ENCODE data around the gene TMPRSS6. TPM values are rescaled to one million over a fixed set of nuclear protein-coding genes. Genes with fewer than 3 reads are reported as not detected.

Gene TMPRSS6
- total and polyA plus RNA-seq, 2 of the 8 experiments (the other 6 are each of a cell fraction or from before 2014, with no cell fraction given), result 0.02 TPM; not detected in 1

DNA sequence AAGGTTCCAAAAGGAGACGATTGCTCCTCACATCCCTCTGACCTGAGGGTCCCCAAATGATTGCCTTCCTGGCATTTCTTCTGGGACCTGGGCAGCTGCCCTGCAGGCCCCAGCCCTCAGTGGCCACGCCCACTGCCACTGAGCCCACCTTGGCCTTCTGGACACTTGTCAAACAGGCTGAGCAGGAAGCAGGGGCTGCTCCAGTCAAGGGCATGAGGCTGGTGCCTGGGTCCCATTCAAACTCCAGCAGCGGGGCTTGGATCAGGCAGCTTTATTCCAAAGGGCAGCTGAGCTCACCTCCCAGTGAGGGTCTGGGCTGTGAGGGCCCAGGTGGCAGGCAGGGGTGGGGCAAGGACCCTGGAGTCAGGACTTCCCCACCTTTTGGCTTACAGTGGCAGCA, 44.3 kb downstream of the TMPRSS6 start:
- Histone ChIP-seq H2BK20ac (ENCODE audit: low read length) (no peak overlapping the region), H4K91ac (replicated peaks; ENCODE audit: insufficient read length, low read length) (no peak overlapping the region), H3K4ac (replicated peaks; ENCODE audit: insufficient read length, low read depth, low read length) (no peak overlapping the region), H2AFZ (ENCODE audit: low read length) (no peak overlapping the region), H3K18ac (ENCODE audit: extremely low read depth, low read length) (no peak overlapping the region), H3K36me3 (ENCODE audit: control insufficient read depth in 2 of 4, insufficient read depth in 4 of 4, low read length in 3 of 4) (peaks cover 0 to 2% (median 0%) of the 10 kb centered on the region in 4 experiments; a peak in 2 of 8 replicates), H3K4me1 (replicated peaks in 1 of 4; ENCODE audit: control insufficient read depth in 3 of 4, insufficient read depth in 4 of 4, low read length in 3 of 4) (peaks cover 3 to 27% (median 16%) of the 10 kb centered on the region in 4 experiments), H3K4me3 (ENCODE audit: extremely low read depth in 1 of 4, insufficient read depth in 2 of 4, low read depth in 3 of 4, low read length in 4 of 4) (no peak overlapping the region), H4K5ac (ENCODE audit: insufficient read length, low read depth, low read length) (no peak overlapping the region), H4K20me1 (replicated peaks in 1 of 2; ENCODE audit: control insufficient read depth in 1 of 2, insufficient read depth in 2 of 2, low read length in 2 of 2) (peaks cover 0 to 6% of the 10 kb centered on the region in 2 experiments), H3K27ac (ENCODE audit: low read depth, low read length) (no peak overlapping the region), H2BK15ac (ENCODE audit: low read length) (no peak overlapping the region), H3K23me2 (ENCODE audit: low read depth, low read length) (peaks cover 3% of the 10 kb centered on the region; the same call in 1 of the 2 replicates), H3K9ac (replicated peaks in 1 of 4; ENCODE audit: extremely low read depth in 1 of 4, low read depth in 3 of 4, low read length in 3 of 4) (no peak overlapping the region), H2BK12ac (ENCODE audit: low read depth, low read length) (no peak overlapping the region), H3K14ac (ENCODE audit: insufficient read length) (no peak overlapping the region), H3K4me2 (ENCODE audit: insufficient read depth in 1 of 2, low read depth in 2 of 2, low read length in 2 of 2) (no peak overlapping the region), H3K79me1 (ENCODE audit: low read depth, low read length) (no peaks in the 10 kb centered on the region), H3K23ac (ENCODE audit: insufficient read length) (no peak overlapping the region), H2BK5ac (ENCODE audit: low read depth, low read length) (no peak overlapping the region), H3K27me3 (replicated peaks in 1 of 4; ENCODE audit: control insufficient read depth in 3 of 4, extremely low read depth in 1 of 4, insufficient read depth in 3 of 4, low read length in 3 of 4) (peaks cover 8 to 45% (median 39%) of the 10 kb centered on the region in 4 experiments), H3K79me2 (ENCODE audit: control insufficient read depth in 1 of 2, insufficient read depth in 2 of 2, low read length in 2 of 2) (no peaks in the 10 kb centered on the region), H3K56ac (replicated peaks; ENCODE audit: insufficient read length, low read depth, low read length) (no peak overlapping the region), H2AK5ac (ENCODE audit: low read depth, low read length) (no peak overlapping the region), H4K8ac (ENCODE audit: extremely low read depth, insufficient read depth, low read length) (no peak overlapping the region), H3K9me3 (ENCODE audit: insufficient read depth in 2 of 2, low read depth in 1 of 2, low read length in 1 of 2) (no peaks in the 10 kb centered on the region), H2BK120ac (replicated peaks; ENCODE audit: low read depth, low read length) (no peak overlapping the region)
- no peak for FAIRE-seq
- WGBS, 2 experiments (ENCODE audit: extremely low coverage in 1 of 2, insufficient coverage in 1 of 2, insufficient read length in 1 of 2, insufficient replicate concordance in 2 of 2, low coverage in 1 of 2, low lambda C conversion rate in 2 of 2, missing lambda C conversion rate in 1 of 2), result 81% methylated on average over 2 of the region's 3 CpGs; no CpG with 5 or more reads in 1 of the 2 experiments
- ChIA-PET POLR2A (ENCODE audit: partially characterized antibody) (interaction anchor here (1.4 to 1.6 kb wide), 2 partner anchors 19 to 36 kb away, joined by 3 read pairs; no protein-coding TSS in a partner anchor), CTCF (ENCODE audit: partially characterized antibody) (interaction anchor here (0.9 to 1.1 kb wide), 5 partner anchors 19 to 136 kb away, joined by 3 to 6 read pairs (median 3); no protein-coding TSS in a partner anchor)
- no peak for DNase-seq (ENCODE audit: low read depth in 1 of 2, low spot score in 2 of 2)
- TF ChIP-seq SIN3A (conservative IDR thresholded peaks at IDR 0.05 in 1 of 2, IDR thresholded peaks at IDR 0.05 in 1 of 2; ENCODE audit: low read depth in 1 of 2, low read length in 2 of 2) (no peak), TAF7 (optimal IDR thresholded peaks at IDR 0.05; ENCODE audit: borderline replicate concordance, low read depth, low read length) (no peak), RAD21 (IDR thresholded peaks at IDR 0.05 in 1 of 2, conservative IDR thresholded peaks at IDR 0.05 in 1 of 2; ENCODE audit: low read depth in 2 of 2, low read length in 2 of 2) (no peak), BCL11A (IDR thresholded peaks at IDR 0.05; ENCODE audit: low read depth in 2 of 2, low read length in 2 of 2) (no peak), NRF1 (IDR thresholded peaks at IDR 0.05; ENCODE audit: low read depth, low read length) (no peak), RFX5 (IDR thresholded peaks at IDR 0.05; ENCODE audit: borderline replicate concordance, low read depth, low read length) (no peak), YY1 (IDR thresholded peaks at IDR 0.05; ENCODE audit: low read depth, low read length) (no peak), TCF12 (IDR thresholded peaks at IDR 0.05; ENCODE audit: low read depth, low read length) (no peak), PHF8 (conservative IDR thresholded peaks at IDR 0.05; ENCODE audit: low read depth, low read length) (no peak), NANOG (IDR thresholded peaks at IDR 0.05; ENCODE audit: insufficient read depth, low read depth, low read length, poor library complexity, severe bottlenecking) (no peak), RBBP5 (IDR thresholded peaks at IDR 0.05; ENCODE audit: borderline replicate concordance, low read depth, low read length) (no peak)
- TF ChIP-seq, protein P1, sequence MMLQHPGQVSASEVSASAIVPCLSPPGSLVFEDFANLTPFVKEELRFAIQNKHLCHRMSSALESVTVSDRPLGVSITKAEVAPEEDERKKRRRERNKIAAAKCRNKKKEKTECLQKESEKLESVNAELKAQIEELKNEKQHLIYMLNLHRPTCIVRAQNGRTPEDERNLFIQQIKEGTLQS (IDR thresholded peaks at IDR 0.05; ENCODE audit: insufficient read depth, low read depth, low read length), result no peak
